ENCODE measurements around the gene CRACR2A. TPM values are rescaled to one million over a fixed set of nuclear protein-coding genes. Genes with fewer than 3 reads are reported as not detected.

CRACR2A gene
- total RNA-seq, 4 donors from 2014 or later, result 2.2 to 11.8 (median 5.0) TPM

- DNase-seq (ENCODE audit: low spot score) (no peak), ATAC-seq (ENCODE audit: low FRiP score) (no peak)
- TF ChIP-seq CTCF (IDR thresholded peaks at IDR 0.05), result no peak
Observed at GRCh38 chr12:3606128-3606527, 146.8 kb downstream of the CRACR2A start.

- no peak for TF ChIP-seq CTCF (IDR thresholded peaks at IDR 0.05)
- DNase-seq (ENCODE audit: low spot score) (no peak), ATAC-seq (ENCODE audit: low FRiP score) (no peak)
Observed at GRCh38 chr12:3605692-3606091, 147.2 kb downstream of the CRACR2A start.

GRCh38 chr12:3604748-3605586, 147.9 kb downstream of the CRACR2A start:
- DNase-seq (ENCODE audit: low spot score) (no peak), ATAC-seq (ENCODE audit: low FRiP score) (no peak)
- TF ChIP-seq CTCF (IDR thresholded peaks at IDR 0.05), result no peak

GRCh38 chr12:3604286-3604685, 148.6 kb downstream of the CRACR2A start:
- DNase-seq (ENCODE audit: low spot score), result no peak
- no peak for TF ChIP-seq CTCF (IDR thresholded peaks at IDR 0.05)
- ATAC-seq (ENCODE audit: low FRiP score), result no peak

- no peak for TF ChIP-seq CTCF (IDR thresholded peaks at IDR 0.05)
- ATAC-seq (ENCODE audit: low FRiP score) (no peak), DNase-seq (ENCODE audit: low spot score) (no peak)
Observed at GRCh38 chr12:3603576-3603975, 149.3 kb downstream of the CRACR2A start.

GRCh38 chr12:3602488-3602887, 150.4 kb downstream of the CRACR2A start:
- ATAC-seq (ENCODE audit: low FRiP score), result no peak
- TF ChIP-seq CTCF (IDR thresholded peaks at IDR 0.05), result no peak
- no peak for DNase-seq (ENCODE audit: low spot score)

All from omental fat pad (tissue), 4 donors.